Liver (tissue), 9 donors: Measurements from ENCODE around the gene CORT. TPM values are rescaled to one million over a fixed set of nuclear protein-coding genes. Genes with fewer than 3 reads are reported as not detected.

Experiments used
- DNase-seq: peaks from one replicate; pipeline ENCODE4 v3.0.0-alpha.2; 2017; ENCODE audit warnings: low spot score
- H3K27ac ChIP-seq, 2 donors: one replicate each; pipeline ENCODE4 v1.7.0; 2013; ENCODE audit warnings: inconsistent platforms in 2 of 2, low read length in 2 of 2, control low read depth in 1 of 2, low read depth in 1 of 2, mild to moderate bottlenecking in 1 of 2
- H3K27me3 ChIP-seq, 4 donors: one replicate each; pipeline versions ENCODE4 v1.6.1 to v1.7.0; 2013; ENCODE audit warnings: low read length in 3 of 4, inconsistent platforms in 1 of 4, mild to moderate bottlenecking in 1 of 4, moderate library complexity in 1 of 4; ENCODE audit not compliant: control insufficient read depth in 4 of 4, insufficient read depth in 4 of 4
- H3K36me3 ChIP-seq, 4 donors: one replicate each; pipeline versions ENCODE4 v1.6.1 to v1.7.0; 2013; ENCODE audit warnings: low read length in 3 of 4, mild to moderate bottlenecking in 3 of 4, low read depth in 1 of 4, moderate library complexity in 1 of 4; ENCODE audit not compliant: control insufficient read depth in 4 of 4, insufficient read depth in 3 of 4
- H3K4me1 ChIP-seq, 4 donors: one replicate each; pipeline versions ENCODE4 v1.6.1 to v1.7.0; 2013; ENCODE audit warnings: low read length in 3 of 4, mild to moderate bottlenecking in 3 of 4, moderate library complexity in 1 of 4; ENCODE audit not compliant: control insufficient read depth in 4 of 4, insufficient read depth in 4 of 4
- H3K4me3 ChIP-seq, 3 donors: one replicate each; pipeline versions ENCODE4 v1.6.1 to v1.7.0; 2013; ENCODE audit warnings: low read length in 3 of 3, control low read depth in 1 of 3, low read depth in 1 of 3, mild to moderate bottlenecking in 1 of 3
- H3K9ac ChIP-seq, 2 donors: one replicate each; pipeline ENCODE4 v1.7.0; 2013; ENCODE audit warnings: low read length in 2 of 2, mild to moderate bottlenecking in 2 of 2, moderate library complexity in 2 of 2, control low read depth in 1 of 2, low read depth in 1 of 2
- H3K9me3 ChIP-seq, 4 donors: one replicate each; pipeline versions ENCODE4 v1.6.1 to v1.7.0; 2013; ENCODE audit warnings: low read length in 3 of 4; ENCODE audit not compliant: control insufficient read depth in 4 of 4
- ATF3 ChIP-seq: IDR thresholded peaks from 2 replicates; pipeline ENCODE4 v1.6.1; 2016; ENCODE audit warnings: antibody characterized with exemption
- EGR1 ChIP-seq, 2 donors: IDR thresholded peaks; 2 replicates each; pipeline ENCODE4 v1.6.1; 2016 to 2018; ENCODE audit warnings: antibody characterized with exemption in 2 of 2, low read depth in 2 of 2
- FOXA1 ChIP-seq: IDR thresholded peaks from 2 replicates; pipeline ENCODE4 v1.6.1; 2016; ENCODE audit warnings: antibody characterized with exemption
- FOXA2 ChIP-seq: IDR thresholded peaks from 2 replicates; pipeline ENCODE4 v1.6.1; 2016; ENCODE audit warnings: antibody characterized with exemption
- GABPA ChIP-seq, 2 donors: IDR thresholded peaks in 1 of 2; conservative IDR thresholded peaks in 1 of 2; 2 replicates each; pipeline ENCODE4 v1.6.1; 2016; ENCODE audit warnings: antibody characterized with exemption in 2 of 2, mild to moderate bottlenecking in 1 of 2, moderate library complexity in 1 of 2
- HNF4A ChIP-seq, 2 donors: conservative IDR thresholded peaks; 2 replicates each; pipeline ENCODE4 v1.6.1; 2016; ENCODE audit warnings: antibody characterized with exemption in 2 of 2, mild to moderate bottlenecking in 2 of 2
- HNF4G ChIP-seq: IDR thresholded peaks from 2 replicates; pipeline ENCODE4 v1.6.1; 2016; ENCODE audit warnings: antibody characterized with exemption
- JUND ChIP-seq, 2 donors: IDR thresholded peaks; 2 replicates each; pipeline ENCODE4 v1.6.1; 2016; ENCODE audit warnings: antibody characterized with exemption in 2 of 2
- MAX ChIP-seq: IDR thresholded peaks from 2 replicates; pipeline ENCODE4 v1.6.1; 2016; ENCODE audit warnings: antibody characterized with exemption
- NR2F2 ChIP-seq: IDR thresholded peaks from 2 replicates; pipeline ENCODE4 v1.6.1; 2016; ENCODE audit warnings: antibody characterized with exemption
- RAD21 ChIP-seq, 2 donors: IDR thresholded peaks; 2 replicates each; pipeline ENCODE4 v1.6.1; 2016; ENCODE audit warnings: antibody characterized with exemption in 2 of 2, mild to moderate bottlenecking in 2 of 2
- RXRA ChIP-seq, 2 donors: IDR thresholded peaks; 2 replicates each; pipeline ENCODE4 v1.6.1; 2017 to 2018; ENCODE audit warnings: antibody characterized with exemption in 2 of 2, mild to moderate bottlenecking in 1 of 2
- SP1 ChIP-seq: IDR thresholded peaks from 2 replicates; pipeline ENCODE4 v1.6.1; 2018; ENCODE audit warnings: antibody characterized with exemption, mild to moderate bottlenecking
- TAF1 ChIP-seq: conservative IDR thresholded peaks from 2 replicates; pipeline ENCODE4 v1.6.1; 2016; ENCODE audit warnings: antibody characterized with exemption, mild to moderate bottlenecking
- YY1 ChIP-seq: IDR thresholded peaks from 2 replicates; pipeline ENCODE4 v1.6.1; 2016; ENCODE audit warnings: antibody characterized with exemption, mild to moderate bottlenecking
- ZBTB33 ChIP-seq: IDR thresholded peaks from 2 replicates; pipeline ENCODE4 v1.6.1; 2016; ENCODE audit warnings: antibody characterized with exemption
- WGBS: extraction: QIAGEN DNeasy Blood & Tissue Kit; methylation state at CpG from one replicate; pipeline ENCODE4 v1.1.7; 2013; 5-methylcytosine and 5-hydroxymethylcytosine counted together
- polyA plus RNA-seq, 2 donors: library from polyadenylated mRNA; stranded (reverse) in 1 of 2; unstranded in 1 of 2; fragments of 200-250 nt in 1 of 2; fragments of >200 nt in 1 of 2; fragmentation: Nextera tagmentation in 1 of 2; extraction: Ambion mirVana in 1 of 2; gene quantifications; one replicate each; pipeline versions ENCODE4 v1.2.1 to v1.2.3, GENCODE V29; 2013 to 2015
- total RNA-seq, 2 donors: library from RNA; depleted of rRNA; stranded (reverse); fragments of >200 nt; gene quantifications; one replicate each; pipeline ENCODE4 v1.2.3, GENCODE V29; 2014
- TF ChIP-seq, protein P1 (sequence below): IDR thresholded peaks from 2 replicates; pipeline ENCODE4 v1.6.1; 2016; ENCODE audit warnings: antibody characterized with exemption, mild to moderate bottlenecking
- TF ChIP-seq, protein P2 (sequence below): fragments of 150-350 bp; IDR thresholded peaks from 2 replicates; pipeline ENCODE4 v1.5.1; 2017; ENCODE audit warnings: improper control_type of control experiment, low read depth, low read length; ENCODE audit not compliant: missing input control
- donor health status: healthy.
- donor health status: healthy.
- donor health status: healthy.
- donor health status: healthy.
- donor health status: healthy.

The CORT gene
- total and polyA plus RNA-seq, 4 donors, result 0.05 to 0.28 (median 0.13) TPM

DNA sequence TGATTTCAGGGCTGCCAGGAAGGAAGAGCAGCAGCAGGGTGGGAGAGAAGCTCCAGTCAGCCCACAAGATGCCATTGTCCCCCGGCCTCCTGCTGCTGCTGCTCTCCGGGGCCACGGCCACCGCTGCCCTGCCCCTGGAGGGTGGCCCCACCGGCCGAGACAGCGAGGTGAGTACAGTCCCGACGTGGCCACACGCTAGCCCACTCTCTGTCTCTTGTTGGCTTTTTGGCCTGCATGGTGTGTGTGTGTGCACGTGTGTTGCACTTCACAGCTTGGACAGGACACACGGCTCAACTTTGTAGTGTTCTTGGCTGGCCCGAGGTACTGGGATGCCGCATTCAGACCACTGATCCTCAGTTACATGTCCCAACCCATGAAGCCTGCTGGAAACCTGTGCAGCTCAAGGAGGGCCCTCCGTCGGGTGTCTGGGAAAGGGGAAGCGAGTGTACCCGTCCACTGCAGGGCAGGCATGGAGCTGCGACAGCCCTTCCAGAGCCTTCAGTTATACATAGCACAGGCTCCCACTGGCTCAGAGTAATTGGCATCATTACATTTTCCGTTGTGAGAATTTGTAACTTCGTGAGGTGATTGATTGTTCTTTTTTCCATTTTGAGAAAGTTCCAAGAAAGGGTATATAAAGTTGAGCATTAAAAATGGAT, 454 bp downstream of the CORT start:
- Histone ChIP-seq H3K9me3 (no peaks in the 10 kb centered on the region), H3K27ac (no peak overlapping the region), H3K27me3 (no peaks in the 10 kb centered on the region), H3K4me3 (no peak overlapping the region), H3K9ac (no peak overlapping the region), H3K4me1 (no peaks in the 10 kb centered on the region), H3K36me3 (peaks cover 0 to 1% (median 0%) of the 10 kb centered on the region in 4 donors)
- 89% methylated on average over 21 of the region's 21 CpGs for WGBS
- no peak for TF ChIP-seq TAF1
- TF ChIP-seq FOXA1, result no peak
- no peak for TF ChIP-seq MAX
- TF ChIP-seq, protein P1, sequence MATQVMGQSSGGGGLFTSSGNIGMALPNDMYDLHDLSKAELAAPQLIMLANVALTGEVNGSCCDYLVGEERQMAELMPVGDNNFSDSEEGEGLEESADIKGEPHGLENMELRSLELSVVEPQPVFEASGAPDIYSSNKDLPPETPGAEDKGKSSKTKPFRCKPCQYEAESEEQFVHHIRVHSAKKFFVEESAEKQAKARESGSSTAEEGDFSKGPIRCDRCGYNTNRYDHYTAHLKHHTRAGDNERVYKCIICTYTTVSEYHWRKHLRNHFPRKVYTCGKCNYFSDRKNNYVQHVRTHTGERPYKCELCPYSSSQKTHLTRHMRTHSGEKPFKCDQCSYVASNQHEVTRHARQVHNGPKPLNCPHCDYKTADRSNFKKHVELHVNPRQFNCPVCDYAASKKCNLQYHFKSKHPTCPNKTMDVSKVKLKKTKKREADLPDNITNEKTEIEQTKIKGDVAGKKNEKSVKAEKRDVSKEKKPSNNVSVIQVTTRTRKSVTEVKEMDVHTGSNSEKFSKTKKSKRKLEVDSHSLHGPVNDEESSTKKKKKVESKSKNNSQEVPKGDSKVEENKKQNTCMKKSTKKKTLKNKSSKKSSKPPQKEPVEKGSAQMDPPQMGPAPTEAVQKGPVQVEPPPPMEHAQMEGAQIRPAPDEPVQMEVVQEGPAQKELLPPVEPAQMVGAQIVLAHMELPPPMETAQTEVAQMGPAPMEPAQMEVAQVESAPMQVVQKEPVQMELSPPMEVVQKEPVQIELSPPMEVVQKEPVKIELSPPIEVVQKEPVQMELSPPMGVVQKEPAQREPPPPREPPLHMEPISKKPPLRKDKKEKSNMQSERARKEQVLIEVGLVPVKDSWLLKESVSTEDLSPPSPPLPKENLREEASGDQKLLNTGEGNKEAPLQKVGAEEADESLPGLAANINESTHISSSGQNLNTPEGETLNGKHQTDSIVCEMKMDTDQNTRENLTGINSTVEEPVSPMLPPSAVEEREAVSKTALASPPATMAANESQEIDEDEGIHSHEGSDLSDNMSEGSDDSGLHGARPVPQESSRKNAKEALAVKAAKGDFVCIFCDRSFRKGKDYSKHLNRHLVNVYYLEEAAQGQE, result no peak
- no peak for TF ChIP-seq GABPA (IDR thresholded peaks at IDR 0.05 in 1 of 2, conservative IDR thresholded peaks at IDR 0.05 in 1 of 2)
- TF ChIP-seq FOXA2, result no peak
- no peak for TF ChIP-seq EGR1 (IDR thresholded peaks at IDR 0.05; ENCODE audit: low read depth in 2 of 2)
- no peak for TF ChIP-seq ZBTB33
- no peak for TF ChIP-seq ATF3
- TF ChIP-seq RXRA (IDR thresholded peaks at IDR 0.05), result no peak
- no peak for TF ChIP-seq SP1
- no peak for TF ChIP-seq NR2F2
- TF ChIP-seq JUND (IDR thresholded peaks at IDR 0.05), result no peak
- no peak for TF ChIP-seq RAD21 (IDR thresholded peaks at IDR 0.05)
- TF ChIP-seq HNF4G, result no peak
- TF ChIP-seq, protein P2, sequence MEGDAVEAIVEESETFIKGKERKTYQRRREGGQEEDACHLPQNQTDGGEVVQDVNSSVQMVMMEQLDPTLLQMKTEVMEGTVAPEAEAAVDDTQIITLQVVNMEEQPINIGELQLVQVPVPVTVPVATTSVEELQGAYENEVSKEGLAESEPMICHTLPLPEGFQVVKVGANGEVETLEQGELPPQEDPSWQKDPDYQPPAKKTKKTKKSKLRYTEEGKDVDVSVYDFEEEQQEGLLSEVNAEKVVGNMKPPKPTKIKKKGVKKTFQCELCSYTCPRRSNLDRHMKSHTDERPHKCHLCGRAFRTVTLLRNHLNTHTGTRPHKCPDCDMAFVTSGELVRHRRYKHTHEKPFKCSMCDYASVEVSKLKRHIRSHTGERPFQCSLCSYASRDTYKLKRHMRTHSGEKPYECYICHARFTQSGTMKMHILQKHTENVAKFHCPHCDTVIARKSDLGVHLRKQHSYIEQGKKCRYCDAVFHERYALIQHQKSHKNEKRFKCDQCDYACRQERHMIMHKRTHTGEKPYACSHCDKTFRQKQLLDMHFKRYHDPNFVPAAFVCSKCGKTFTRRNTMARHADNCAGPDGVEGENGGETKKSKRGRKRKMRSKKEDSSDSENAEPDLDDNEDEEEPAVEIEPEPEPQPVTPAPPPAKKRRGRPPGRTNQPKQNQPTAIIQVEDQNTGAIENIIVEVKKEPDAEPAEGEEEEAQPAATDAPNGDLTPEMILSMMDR, result no peak
- no peak for TF ChIP-seq HNF4A (conservative IDR thresholded peaks at IDR 0.05)
- TF ChIP-seq YY1, result no peak
- no peak for DNase-seq
